ENCODE measurements around the gene PITPNM3. TPM values are rescaled to one million over a fixed set of nuclear protein-coding genes. Genes with fewer than 3 reads are reported as not detected.

PITPNM3 gene
- total and polyA plus RNA-seq, 2 of the 13 experiments (the other 11 are each of a cell fraction or from before 2014, with no cell fraction given) = 0.13 to 0.29 TPM

GRCh38 chr17:6421700-6422604, 134.4 kb downstream of the PITPNM3 start (continued):
- peak; percentile 22; the same call in 1 of the 2 replicates for TF ChIP-seq SALL1 (CRISPR knock-in tag; IDR thresholded peaks at IDR 0.05)
- TF ChIP-seq XRCC5 (optimal IDR thresholded peaks at IDR 0.05; ENCODE audit: low read length) = peak; percentile 58
- no peak for TF ChIP-seq ARID4A (CRISPR knock-in tag; IDR thresholded peaks at IDR 0.05; ENCODE audit: borderline replicate concordance)
- TF ChIP-seq SMC3 (IDR thresholded peaks at IDR 0.05; ENCODE audit: low read length) = peak; percentile 84
- TF ChIP-seq ZNF580 (CRISPR knock-in tag; IDR thresholded peaks at IDR 0.05; ENCODE audit: borderline replicate concordance, low read depth) = no peak
- 0 out of 2 replicates have a peak, but pooled peaks have one; percentile 23 for TF ChIP-seq GMEB1 (CRISPR knock-in tag; IDR thresholded peaks at IDR 0.05; ENCODE audit: borderline replicate concordance)
- peak; percentile 51; the same call in 1 of the 2 replicates for TF ChIP-seq KDM2A (CRISPR knock-in tag; IDR thresholded peaks at IDR 0.05; ENCODE audit: borderline replicate concordance, low read depth)
- no peak for TF ChIP-seq ZNF674 (CRISPR knock-in tag; IDR thresholded peaks at IDR 0.05; ENCODE audit: low read depth)
- TF ChIP-seq CEBPB (IDR thresholded peaks at IDR 0.05; ENCODE audit: borderline replicate concordance, low read depth, low read length) = no peak
- TF ChIP-seq PHF5A (CRISPR knock-in tag; IDR thresholded peaks at IDR 0.05; ENCODE audit: low read depth, unreplicated experiment) = no peak
- TF ChIP-seq NR2F1 (CRISPR knock-in tag; IDR thresholded peaks at IDR 0.05) = peak in 1 of 2 experiments; percentile 79; a peak in 2 of 4 replicates
- no peak for TF ChIP-seq KLF11 (CRISPR knock-in tag; IDR thresholded peaks at IDR 0.05)
- TF ChIP-seq HMGXB3 (CRISPR knock-in tag; IDR thresholded peaks at IDR 0.05; ENCODE audit: borderline replicate concordance) = no peak
- TF ChIP-seq CREM (IDR thresholded peaks at IDR 0.05) = no peak
- no peak for TF ChIP-seq CREM (CRISPR knock-in tag; IDR thresholded peaks at IDR 0.05)
- no peak for TF ChIP-seq YEATS4 (CRISPR knock-in tag; IDR thresholded peaks at IDR 0.05; ENCODE audit: borderline replicate concordance)

All from HepG2 (cell line).